Measurements from ENCODE around the gene ING1.
"Not testable (repeated sequence)": the region's sequence is repeated elsewhere in the genome, so short reads cannot be mapped to it uniquely, and the experiment has no call there.

The ING1 gene

GRCh38 chr13:110719036-110719710 is 5.7 kb downstream of the ING1 start:
- no peak for DNase-seq

- no peak for DNase-seq
These were observed 9.5 kb downstream of the ING1 start for GRCh38 chr13:110722971-110723370.

- DNase-seq, result no peak
These were observed 10.1 kb downstream of the ING1 start for GRCh38 chr13:110723598-110723997.

- not testable (repeated sequence) for DNase-seq
These were observed 12.7 kb downstream of the ING1 start for GRCh38 chr13:110726153-110726552.

- DNase-seq, result no peak
These were observed 13.2 kb downstream of the ING1 start for GRCh38 chr13:110726726-110727125.

- DNase-seq, result no peak
These were observed 17.6 kb downstream of the ING1 start for GRCh38 chr13:110731072-110731471.

GRCh38 chr13:110734561-110734960 is 21.1 kb downstream of the ING1 start:
- no peak for DNase-seq

GRCh38 chr13:110737555-110737954 is 24.1 kb downstream of the ING1 start:
- DNase-seq, result no peak

- no peak for DNase-seq
These were observed 30.2 kb downstream of the ING1 start for GRCh38 chr13:110743687-110744086.

GRCh38 chr13:110746438-110746837 is 32.9 kb downstream of the ING1 start:
- DNase-seq, result no peak

GRCh38 chr13:110748271-110748670 is 34.8 kb downstream of the ING1 start:
- no peak for DNase-seq

- DNase-seq, result no peak
These were observed 42.7 kb downstream of the ING1 start for GRCh38 chr13:110756219-110756631.

- no peak for DNase-seq
These were observed 43.8 kb downstream of the ING1 start for GRCh38 chr13:110757296-110757695.

- DNase-seq, result no peak
These were observed 44.8 kb downstream of the ING1 start for GRCh38 chr13:110758195-110758805.

- DNase-seq, result no peak
These were observed 46.2 kb downstream of the ING1 start for GRCh38 chr13:110759710-110760109.

- DNase-seq, result no peak
These were observed 47.1 kb downstream of the ING1 start for GRCh38 chr13:110760611-110761010.

- no peak for DNase-seq
These were observed 53.4 kb downstream of the ING1 start for GRCh38 chr13:110766671-110767430.

GRCh38 chr13:110767476-110767875 is 54.0 kb downstream of the ING1 start:
- DNase-seq, result no peak

GRCh38 chr13:110769097-110769496 is 55.6 kb downstream of the ING1 start:
- no peak for DNase-seq

GRCh38 chr13:110770678-110771077 is 57.2 kb downstream of the ING1 start:
- no peak for DNase-seq

GRCh38 chr13:110771194-110771593 is 57.7 kb downstream of the ING1 start:
- DNase-seq, result no peak

- no peak for DNase-seq
These were observed 58.8 kb downstream of the ING1 start for GRCh38 chr13:110772091-110772984.
